ENCODE results near the gene IFT43.

The IFT43 gene

DNA sequence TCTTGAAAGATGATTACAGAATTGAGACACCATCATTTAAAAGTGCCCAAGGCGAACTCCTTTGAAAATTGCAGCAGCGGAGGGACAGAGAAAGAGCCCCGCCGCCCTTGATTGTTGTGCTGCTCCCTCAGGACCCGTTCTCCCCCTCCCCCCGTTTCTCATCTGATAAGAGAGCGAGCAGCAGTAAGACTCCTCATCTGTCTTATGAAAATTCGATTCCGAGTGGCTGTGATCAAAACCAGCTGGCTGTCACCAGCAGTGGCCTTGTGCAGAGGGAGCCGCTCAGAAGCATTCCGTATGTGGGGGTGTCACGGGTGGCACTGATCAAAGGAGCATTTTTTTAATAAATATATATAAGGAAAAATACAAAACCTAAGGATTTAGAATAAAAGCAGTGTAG, 88.2 kb downstream of the IFT43 start:
- no peak for DNase-seq (ENCODE audit: low read depth in 2 of 3, low spot score in 1 of 3)

GRCh38 chr14:76077340-76077739, 91.8 kb downstream of the IFT43 start:
- DNase-seq (ENCODE audit: low read depth in 2 of 3, low spot score in 1 of 3) = no peak

DNA sequence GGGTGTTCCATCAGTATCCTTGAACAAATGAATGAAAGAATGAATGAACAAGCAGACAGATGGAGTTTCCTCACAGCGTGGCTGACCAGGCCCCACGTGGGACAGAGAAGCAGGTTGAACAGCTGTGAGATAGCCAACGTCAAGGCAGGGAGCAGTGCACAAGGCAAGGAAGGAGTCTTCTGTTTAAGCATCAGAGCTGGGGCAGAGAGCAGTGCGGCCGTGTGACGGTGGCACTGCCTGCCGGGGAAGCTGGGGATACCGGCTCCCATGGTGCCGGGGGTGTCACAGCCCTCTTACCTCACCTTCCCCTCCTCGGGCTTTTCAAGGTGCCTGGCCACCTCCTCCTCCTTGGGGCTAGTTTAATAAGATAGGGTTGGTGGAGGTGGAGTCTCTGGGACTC, 92.9 kb downstream of the IFT43 start:
- DNase-seq (ENCODE audit: low read depth in 2 of 3, low spot score in 1 of 3) = no peak

DNA sequence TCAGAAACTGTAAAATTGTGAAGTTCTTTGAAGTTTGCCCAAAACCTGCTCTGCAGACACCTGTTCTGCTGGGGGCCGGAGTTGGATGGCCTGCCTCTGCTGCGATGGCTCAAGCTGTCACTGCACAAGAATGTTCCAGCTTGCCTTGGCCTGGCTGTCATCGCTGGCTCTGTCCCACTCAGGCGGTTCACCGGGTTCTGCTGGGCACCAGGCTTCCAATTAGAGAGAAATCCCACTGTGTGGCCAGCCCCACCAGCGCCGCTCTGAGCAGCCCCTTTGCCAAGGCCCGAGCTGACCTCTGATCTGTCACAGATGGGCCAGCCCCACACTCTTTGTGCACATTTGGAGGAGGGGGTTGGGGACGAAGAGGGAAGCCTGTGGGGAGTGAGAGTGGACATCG, 94.5 kb downstream of the IFT43 start:
- no peak for DNase-seq (ENCODE audit: low read depth in 2 of 3, low spot score in 1 of 3)

DNA sequence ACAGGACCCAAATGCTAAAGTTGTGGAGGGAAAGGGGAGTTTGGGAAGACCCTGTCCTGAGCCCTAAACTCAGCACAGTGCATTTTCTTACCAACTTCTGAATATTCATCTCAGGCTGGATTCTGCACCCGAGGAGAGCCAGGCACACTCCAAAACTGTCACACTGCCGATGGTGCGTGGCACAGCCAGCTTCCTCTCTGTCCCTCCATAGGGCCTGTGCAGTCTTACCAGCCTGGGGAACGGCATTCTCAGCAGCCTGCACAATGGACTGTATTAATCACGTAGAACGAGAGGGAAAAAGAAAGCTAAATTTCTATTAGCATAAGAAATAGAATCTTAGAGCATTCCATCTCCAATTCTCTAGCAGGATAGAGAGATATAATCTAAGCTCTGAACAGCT, 94.9 kb downstream of the IFT43 start:
- DNase-seq (ENCODE audit: low read depth in 2 of 3, low spot score in 1 of 3) = no peak

GRCh38 chr14:76081642-76082041, 96.1 kb downstream of the IFT43 start:
- DNase-seq (ENCODE audit: low read depth in 2 of 3, low spot score in 1 of 3) = no peak

DNA sequence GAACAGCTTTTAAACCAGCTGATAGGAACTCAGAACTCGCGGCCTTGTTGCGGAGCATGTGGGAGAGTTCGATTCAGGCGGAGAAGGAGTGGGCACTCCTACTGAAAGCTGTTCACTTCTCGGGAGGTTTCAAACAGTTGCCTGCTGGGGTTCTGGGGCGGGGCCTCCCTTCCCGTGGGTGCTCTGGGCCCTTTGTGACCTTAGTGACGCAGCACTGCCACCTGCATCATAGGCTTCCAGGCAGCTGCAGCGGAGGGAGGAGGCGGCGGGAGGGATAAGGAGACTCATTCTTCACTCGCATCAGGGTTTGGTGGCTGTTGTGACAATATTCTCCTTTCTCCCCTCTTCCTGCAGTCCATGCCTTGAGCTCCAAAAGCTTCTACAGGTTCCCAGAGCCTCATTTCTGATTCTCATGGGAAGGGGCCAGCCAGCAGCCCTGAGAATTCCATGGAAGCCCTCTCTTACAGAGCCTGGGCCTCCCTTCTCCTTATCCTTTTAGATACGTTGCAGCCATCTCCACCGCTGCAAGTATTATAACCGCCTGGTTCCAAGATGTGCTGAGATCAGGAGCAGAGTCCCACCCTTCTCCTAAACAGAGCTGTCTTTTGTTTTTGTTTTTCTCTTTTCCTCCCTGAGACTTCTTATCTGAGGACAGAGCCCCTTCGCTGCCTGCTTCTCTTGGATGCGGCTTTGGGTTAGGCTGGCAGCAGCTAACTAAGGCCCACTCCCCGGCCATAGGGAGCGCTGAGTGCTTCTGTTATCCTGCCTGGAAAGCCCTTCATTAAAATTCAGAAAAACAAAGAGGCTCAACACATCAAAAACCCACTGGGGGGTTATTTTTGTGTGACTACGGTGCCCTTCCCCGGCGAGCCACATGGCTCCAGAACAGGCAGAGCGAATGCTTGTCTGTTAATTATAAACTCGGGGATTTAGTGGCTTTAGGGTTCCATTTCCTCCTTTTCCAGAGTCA, 98.5 kb downstream of the IFT43 start:
- no peak for DNase-seq (ENCODE audit: low read depth in 2 of 3, low spot score in 1 of 3)

DNA sequence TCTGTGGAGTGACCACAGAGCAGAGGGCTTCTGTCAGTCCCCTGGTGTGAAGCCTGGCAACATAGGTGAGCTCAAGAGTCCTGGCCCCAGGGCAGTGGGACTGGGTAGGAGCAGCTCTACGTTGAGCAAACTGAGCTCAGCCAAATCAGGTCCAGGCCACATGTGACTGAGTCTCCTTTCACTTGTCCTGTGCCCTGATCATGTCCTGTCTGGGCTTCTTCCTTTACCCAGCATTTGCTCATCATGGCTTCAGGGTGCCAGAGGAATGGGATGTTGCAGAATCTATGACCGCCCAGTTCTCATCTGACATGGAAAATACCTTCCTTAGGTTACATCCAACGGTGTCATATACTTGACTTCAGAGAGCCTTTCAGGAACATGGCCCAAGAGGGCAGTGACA, 99.8 kb downstream of the IFT43 start:
- no peak for DNase-seq (ENCODE audit: low read depth in 2 of 3, low spot score in 1 of 3)

DNA sequence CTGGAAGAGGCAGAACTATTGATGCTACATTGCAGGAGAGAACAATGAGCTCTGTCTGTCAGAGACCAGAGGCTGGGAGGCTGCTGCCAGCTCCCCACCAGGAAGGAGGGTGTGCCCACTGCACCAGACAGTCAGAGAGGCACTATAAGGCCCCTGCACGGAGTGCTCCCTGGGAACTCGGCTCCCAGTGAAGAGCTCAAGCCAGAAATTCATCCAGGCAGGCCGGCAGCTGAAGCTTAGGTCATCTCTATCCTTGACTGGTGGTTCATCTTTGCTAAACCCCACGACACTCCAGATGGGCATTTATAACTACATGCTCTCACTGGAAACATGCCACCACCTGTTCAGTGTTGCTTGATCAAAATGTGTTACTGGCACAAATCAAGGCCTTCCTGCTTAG, 101.1 kb downstream of the IFT43 start:
- DNase-seq (ENCODE audit: low read depth in 2 of 3, low spot score in 1 of 3) = no peak

DNA sequence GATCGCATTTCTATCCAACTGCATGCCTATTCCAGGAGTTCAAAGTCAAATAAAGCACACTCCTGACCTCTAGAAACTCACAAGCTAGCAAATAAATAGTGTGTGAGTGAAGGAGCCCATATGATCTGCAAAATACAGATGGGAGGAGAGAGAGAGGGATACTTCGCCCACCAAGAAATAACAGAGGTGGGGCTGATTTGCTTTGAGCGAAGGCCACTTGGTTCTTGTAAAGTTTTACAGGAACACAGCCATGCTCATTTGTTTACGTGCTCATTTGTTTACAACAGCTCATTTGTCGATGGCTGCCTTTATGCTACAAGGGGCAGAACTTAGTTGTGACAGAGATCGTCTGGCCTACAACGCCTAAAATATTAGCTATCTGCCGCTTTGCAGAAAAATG, 102.8 kb downstream of the IFT43 start:
- no peak for DNase-seq (ENCODE audit: low read depth in 2 of 3, low spot score in 1 of 3)

- no peak for DNase-seq (ENCODE audit: low read depth in 2 of 3, low spot score in 1 of 3)
Measured at GRCh38 chr14:76088771-76089571, 103.4 kb downstream of the IFT43 start.

GRCh38 chr14:76089575-76089974, 104.0 kb downstream of the IFT43 start:
- DNase-seq (ENCODE audit: low read depth in 2 of 3, low spot score in 1 of 3) = no peak

- no peak for DNase-seq (ENCODE audit: low read depth in 2 of 3, low spot score in 1 of 3)
Measured at GRCh38 chr14:76090616-76091391, 105.2 kb downstream of the IFT43 start.

DNA sequence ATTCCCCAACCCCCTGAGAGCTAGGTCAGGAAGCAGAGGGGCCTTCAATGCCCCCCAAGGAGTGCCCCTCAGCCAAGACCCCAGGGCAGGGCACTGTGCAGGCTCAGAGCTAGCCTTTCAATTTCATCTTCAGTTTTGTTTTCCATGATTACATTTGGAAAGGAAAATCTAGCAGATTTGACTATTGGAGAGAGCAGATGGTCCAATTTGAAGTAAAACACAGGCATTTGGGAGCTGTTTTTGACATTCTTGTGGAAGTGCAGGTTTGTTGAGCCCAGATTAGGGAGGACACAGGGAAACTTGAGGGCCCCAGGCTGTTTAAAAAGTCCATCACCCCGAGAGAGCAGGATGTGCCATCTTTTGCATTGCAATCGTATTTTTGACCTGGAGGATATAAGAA, 107.5 kb downstream of the IFT43 start:
- DNase-seq (ENCODE audit: low read depth in 2 of 3, low spot score in 1 of 3) = no peak

GRCh38 chr14:76096257-76096656, 110.7 kb downstream of the IFT43 start:
- no peak for DNase-seq (ENCODE audit: low read depth in 2 of 3, low spot score in 1 of 3)

DNA sequence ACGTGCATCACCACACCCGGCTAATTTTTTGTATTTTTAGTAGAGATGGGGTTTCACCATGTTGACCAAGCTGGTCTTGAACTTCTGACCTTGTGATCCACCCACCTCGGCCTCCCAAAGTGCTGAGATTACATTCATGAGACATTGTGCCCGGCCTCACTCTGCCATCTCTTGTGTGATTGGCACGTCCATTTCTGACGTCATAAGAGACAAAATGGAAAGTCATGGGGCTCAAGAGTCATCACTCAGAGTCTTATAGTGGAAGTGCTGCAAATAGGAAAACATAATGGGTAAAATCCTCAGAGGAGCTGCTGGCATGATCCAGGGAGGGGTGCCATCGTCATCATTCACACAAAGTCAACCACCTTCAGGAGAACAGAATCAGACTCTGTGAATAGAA, 112.0 kb downstream of the IFT43 start:
- DNase-seq (ENCODE audit: low read depth in 2 of 3, low spot score in 1 of 3) = no peak

- DNase-seq (ENCODE audit: low read depth in 2 of 3, low spot score in 1 of 3) = no peak
Measured at GRCh38 chr14:76098047-76098446, 112.5 kb downstream of the IFT43 start.

DNA sequence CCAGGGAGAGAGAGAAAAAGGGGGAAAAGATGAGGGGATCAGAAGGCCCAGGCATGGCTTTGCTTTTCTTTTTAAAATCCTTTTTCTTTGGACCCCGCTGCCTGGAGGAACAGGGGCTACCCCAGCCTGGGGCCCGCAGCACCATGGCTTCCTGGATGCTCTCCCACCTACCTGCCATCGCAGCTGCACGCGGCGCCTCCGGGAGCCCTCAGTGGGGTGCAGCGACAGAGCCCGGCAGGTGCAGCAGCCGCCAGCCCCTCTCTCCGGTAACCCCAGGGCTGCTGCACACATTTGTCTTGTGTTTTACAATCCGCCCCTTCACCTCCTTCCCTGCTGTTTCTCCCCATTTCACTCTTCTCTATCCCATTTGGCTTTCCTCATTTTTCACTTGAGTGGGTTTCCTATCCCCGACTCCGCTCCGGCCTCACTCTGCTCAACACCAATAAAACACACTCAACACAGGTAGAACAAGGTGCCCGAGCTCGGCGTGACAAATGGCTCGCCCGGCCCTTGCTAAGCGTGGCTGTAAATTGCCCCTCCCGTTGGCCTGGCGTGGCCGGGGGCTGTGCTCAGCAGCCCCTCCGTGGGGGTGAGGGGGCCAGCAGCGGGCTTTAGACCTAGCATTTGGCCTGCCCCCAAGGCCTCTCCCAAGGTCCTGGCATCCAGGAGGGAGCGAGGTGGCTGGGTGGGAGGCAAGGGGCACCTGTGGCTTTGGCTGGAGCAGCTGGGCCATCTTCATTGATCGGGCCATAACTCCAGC, 113.5 kb downstream of the IFT43 start:
- DNase-seq (ENCODE audit: low read depth in 2 of 3, low spot score in 1 of 3) = no peak

DNA sequence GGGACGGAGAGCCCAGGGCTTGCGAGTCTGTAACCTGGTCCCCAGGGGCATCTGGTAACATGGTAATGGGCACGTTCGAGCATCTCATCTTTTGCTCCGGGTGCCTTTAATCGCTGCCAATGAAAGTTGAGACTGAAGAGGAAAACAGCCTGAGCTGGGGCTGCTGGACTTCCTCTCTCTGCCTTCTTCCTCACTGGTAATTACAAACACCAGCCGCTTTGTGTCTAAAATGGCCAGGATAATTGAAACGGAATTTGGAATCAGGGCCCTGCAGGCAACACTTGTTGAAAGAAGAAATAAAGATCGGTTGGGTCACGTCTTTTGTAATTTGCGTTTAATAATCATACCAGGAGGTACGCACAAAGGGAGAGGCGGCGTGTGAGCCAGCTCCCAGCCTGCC, 114.7 kb downstream of the IFT43 start:
- no peak for DNase-seq (ENCODE audit: low read depth in 2 of 3, low spot score in 1 of 3)
